ENCODE results near the gene CLBA1.

GRCh38 chr14:104977008-104977680, 8.4 kb upstream of the CLBA1 start:
- TF ChIP-seq EP300 (IDR thresholded peaks at IDR 0.05) (no peak), RNF2 (IDR thresholded peaks at IDR 0.05; ENCODE audit: borderline replicate concordance, low read depth) (no peak), POLR2A (IDR thresholded peaks at IDR 0.05; ENCODE audit: low read length) (peak; percentile 30; the same call in 1 of the 2 replicates)
- TF ChIP-seq, protein P1, sequence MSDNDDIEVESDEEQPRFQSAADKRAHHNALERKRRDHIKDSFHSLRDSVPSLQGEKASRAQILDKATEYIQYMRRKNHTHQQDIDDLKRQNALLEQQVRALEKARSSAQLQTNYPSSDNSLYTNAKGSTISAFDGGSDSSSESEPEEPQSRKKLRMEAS (IDR thresholded peaks at IDR 0.05) = 0 out of 2 replicates have a peak, but pooled peaks have one; percentile 13
- TF ChIP-seq, protein P2, sequence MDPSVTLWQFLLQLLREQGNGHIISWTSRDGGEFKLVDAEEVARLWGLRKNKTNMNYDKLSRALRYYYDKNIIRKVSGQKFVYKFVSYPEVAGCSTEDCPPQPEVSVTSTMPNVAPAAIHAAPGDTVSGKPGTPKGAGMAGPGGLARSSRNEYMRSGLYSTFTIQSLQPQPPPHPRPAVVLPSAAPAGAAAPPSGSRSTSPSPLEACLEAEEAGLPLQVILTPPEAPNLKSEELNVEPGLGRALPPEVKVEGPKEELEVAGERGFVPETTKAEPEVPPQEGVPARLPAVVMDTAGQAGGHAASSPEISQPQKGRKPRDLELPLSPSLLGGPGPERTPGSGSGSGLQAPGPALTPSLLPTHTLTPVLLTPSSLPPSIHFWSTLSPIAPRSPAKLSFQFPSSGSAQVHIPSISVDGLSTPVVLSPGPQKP (IDR thresholded peaks at IDR 0.05; ENCODE audit: low read depth, low read length) = no peak
